Measurements from ENCODE around the gene CSTPP1.

The CSTPP1 gene

GRCh38 chr11:47187723-47188122, 251.2 kb downstream of the CSTPP1 start:
- TF ChIP-seq FOXP2 (optimal IDR thresholded peaks at IDR 0.05; ENCODE audit: borderline replicate concordance, extremely low read depth, extremely low read length, insufficient read depth) (no peak), TAF1 (IDR thresholded peaks at IDR 0.05; ENCODE audit: borderline replicate concordance, insufficient read depth, low read length) (no peak), POLR2AphosphoS5 (IDR thresholded peaks at IDR 0.05; ENCODE audit: low read depth, low read length) (no peak), SIN3A (IDR thresholded peaks at IDR 0.05; ENCODE audit: borderline replicate concordance, insufficient read depth, low read length) (no peak), REST (IDR thresholded peaks at IDR 0.05; ENCODE audit: insufficient read depth in 1 of 2, low read depth in 2 of 2, low read length in 2 of 2) (no peak)

- TF ChIP-seq TAF1 (IDR thresholded peaks at IDR 0.05; ENCODE audit: borderline replicate concordance, insufficient read depth, low read length) (no peak), FOXP2 (optimal IDR thresholded peaks at IDR 0.05; ENCODE audit: borderline replicate concordance, extremely low read depth, extremely low read length, insufficient read depth) (no peak), REST (IDR thresholded peaks at IDR 0.05; ENCODE audit: insufficient read depth in 1 of 2, low read depth in 2 of 2, low read length in 2 of 2) (no peak), SIN3A (IDR thresholded peaks at IDR 0.05; ENCODE audit: borderline replicate concordance, insufficient read depth, low read length) (no peak), POLR2AphosphoS5 (IDR thresholded peaks at IDR 0.05; ENCODE audit: low read depth, low read length) (no peak)
Observed at GRCh38 chr11:47188259-47188658, 251.7 kb downstream of the CSTPP1 start.

- TF ChIP-seq SIN3A (IDR thresholded peaks at IDR 0.05; ENCODE audit: borderline replicate concordance, insufficient read depth, low read length) (no peak), FOXP2 (optimal IDR thresholded peaks at IDR 0.05; ENCODE audit: borderline replicate concordance, extremely low read depth, extremely low read length, insufficient read depth) (no peak), TAF1 (IDR thresholded peaks at IDR 0.05; ENCODE audit: borderline replicate concordance, insufficient read depth, low read length) (no peak), POLR2AphosphoS5 (IDR thresholded peaks at IDR 0.05; ENCODE audit: low read depth, low read length) (no peak), REST (IDR thresholded peaks at IDR 0.05; ENCODE audit: insufficient read depth in 1 of 2, low read depth in 2 of 2, low read length in 2 of 2) (no peak)
Observed at GRCh38 chr11:47189100-47189834, 252.7 kb downstream of the CSTPP1 start.

GRCh38 chr11:47192111-47192510, 255.6 kb downstream of the CSTPP1 start:
- TF ChIP-seq REST (IDR thresholded peaks at IDR 0.05; ENCODE audit: insufficient read depth in 1 of 2, low read depth in 2 of 2, low read length in 2 of 2) = no peak
- no peak for TF ChIP-seq TAF1 (IDR thresholded peaks at IDR 0.05; ENCODE audit: borderline replicate concordance, insufficient read depth, low read length)
- TF ChIP-seq SIN3A (IDR thresholded peaks at IDR 0.05; ENCODE audit: borderline replicate concordance, insufficient read depth, low read length) = no peak
- no peak for TF ChIP-seq POLR2AphosphoS5 (IDR thresholded peaks at IDR 0.05; ENCODE audit: low read depth, low read length)
- no peak for TF ChIP-seq FOXP2 (optimal IDR thresholded peaks at IDR 0.05; ENCODE audit: borderline replicate concordance, extremely low read depth, extremely low read length, insufficient read depth)

All from PFSK-1 (cell line).